Measurements from ENCODE around the gene LNX1. TPM values are rescaled to one million over a fixed set of nuclear protein-coding genes. Genes with fewer than 3 reads are reported as not detected.

The LNX1 gene
- total RNA-seq, 1 donor = 3.5 TPM

DNA sequence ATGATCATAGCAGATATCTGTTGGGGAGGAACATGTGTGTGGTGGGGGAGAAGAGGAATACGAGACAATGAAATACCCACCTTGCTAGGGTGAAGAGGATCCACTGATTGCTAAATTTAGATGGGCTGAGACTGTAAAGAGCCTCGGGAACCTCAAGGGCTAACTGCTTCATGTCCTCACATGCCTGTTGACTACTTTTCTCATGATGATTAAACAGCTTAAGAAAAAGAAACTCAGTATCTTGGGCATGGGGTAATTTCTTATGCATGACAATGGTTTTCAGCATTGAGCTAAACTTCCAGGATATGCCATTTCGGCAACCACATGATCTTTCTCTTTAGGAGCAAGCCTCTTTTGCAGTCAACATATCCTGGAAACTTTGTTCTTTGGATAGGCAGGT lies 3.9 kb upstream of the LNX1 start:
- no peak for DNase-seq (ENCODE audit: low read depth)

DNA sequence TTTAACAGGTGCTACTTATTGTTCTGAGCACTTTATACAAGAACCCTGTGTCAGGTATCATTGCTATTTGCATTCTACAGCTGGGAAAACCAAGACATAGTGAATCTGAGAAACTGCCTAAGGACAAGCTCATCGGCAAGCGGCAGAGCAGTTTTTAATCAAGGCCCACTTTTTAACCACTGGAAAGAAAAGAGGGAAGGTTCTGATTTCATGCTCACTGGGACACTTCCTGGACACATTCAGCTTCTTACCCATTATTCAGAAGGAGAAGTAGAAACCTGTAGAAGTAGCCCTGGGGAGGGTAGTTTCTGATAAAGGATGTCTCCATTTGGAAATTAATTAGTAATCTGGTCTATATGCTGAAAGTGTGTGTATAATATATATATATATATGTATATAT lies 2.5 kb upstream of the LNX1 start:
- no peak for DNase-seq (ENCODE audit: low read depth)
- H3K4me3 ChIP-seq (ENCODE audit: low read depth, low read length) = no peak overlapping the region
- TF ChIP-seq, protein P1, sequence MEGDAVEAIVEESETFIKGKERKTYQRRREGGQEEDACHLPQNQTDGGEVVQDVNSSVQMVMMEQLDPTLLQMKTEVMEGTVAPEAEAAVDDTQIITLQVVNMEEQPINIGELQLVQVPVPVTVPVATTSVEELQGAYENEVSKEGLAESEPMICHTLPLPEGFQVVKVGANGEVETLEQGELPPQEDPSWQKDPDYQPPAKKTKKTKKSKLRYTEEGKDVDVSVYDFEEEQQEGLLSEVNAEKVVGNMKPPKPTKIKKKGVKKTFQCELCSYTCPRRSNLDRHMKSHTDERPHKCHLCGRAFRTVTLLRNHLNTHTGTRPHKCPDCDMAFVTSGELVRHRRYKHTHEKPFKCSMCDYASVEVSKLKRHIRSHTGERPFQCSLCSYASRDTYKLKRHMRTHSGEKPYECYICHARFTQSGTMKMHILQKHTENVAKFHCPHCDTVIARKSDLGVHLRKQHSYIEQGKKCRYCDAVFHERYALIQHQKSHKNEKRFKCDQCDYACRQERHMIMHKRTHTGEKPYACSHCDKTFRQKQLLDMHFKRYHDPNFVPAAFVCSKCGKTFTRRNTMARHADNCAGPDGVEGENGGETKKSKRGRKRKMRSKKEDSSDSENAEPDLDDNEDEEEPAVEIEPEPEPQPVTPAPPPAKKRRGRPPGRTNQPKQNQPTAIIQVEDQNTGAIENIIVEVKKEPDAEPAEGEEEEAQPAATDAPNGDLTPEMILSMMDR (IDR thresholded peaks at IDR 0.05; ENCODE audit: insufficient read depth, low read length) = no peak

More for the DNA sequence above, 3.9 kb upstream of the LNX1 start:
- TF ChIP-seq, protein P1 (IDR thresholded peaks at IDR 0.05; ENCODE audit: insufficient read depth, low read length) = no peak
- H3K4me3 ChIP-seq (ENCODE audit: low read depth, low read length) = no peak overlapping the region

DNA sequence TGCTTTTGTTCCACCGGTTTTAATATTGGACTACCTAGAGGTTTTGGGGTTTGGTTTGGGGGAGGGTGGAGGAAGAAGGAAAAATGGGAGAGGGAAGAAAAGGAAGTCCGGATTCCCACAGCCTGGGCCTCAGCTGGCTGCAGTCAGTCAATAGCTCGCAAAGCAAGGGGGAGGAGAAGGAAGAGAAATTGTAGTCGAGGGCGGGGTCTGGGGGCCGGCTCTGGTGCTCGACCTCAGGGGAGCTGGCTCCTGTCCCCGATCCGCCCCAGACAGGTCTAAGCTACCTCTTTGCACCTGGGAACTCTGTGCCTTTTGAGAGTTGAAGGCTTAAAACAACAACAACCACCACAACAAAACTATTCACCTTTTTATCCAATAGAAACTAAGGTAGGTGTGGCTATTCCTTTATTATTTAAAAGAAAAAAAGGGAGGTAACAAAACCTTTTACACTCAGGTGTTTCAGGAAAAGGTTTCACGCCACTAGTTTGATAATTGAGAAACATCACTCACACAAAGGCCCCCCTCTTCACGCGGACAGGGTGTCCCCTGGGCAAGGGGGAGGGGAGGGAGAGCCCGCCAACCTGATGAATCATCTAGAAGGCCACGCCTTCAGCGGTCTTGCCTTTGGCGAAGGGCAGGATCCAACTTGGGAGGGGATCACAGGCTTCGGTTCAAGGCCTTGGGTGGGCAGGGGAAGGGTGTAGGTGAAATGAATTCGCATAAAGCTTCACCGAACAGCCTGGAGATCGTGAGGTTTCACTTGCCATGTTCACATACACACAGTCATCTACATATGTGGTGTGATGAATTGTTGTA lies 1.6 kb upstream of the LNX1 start:
- TF ChIP-seq, protein P1 (IDR thresholded peaks at IDR 0.05; ENCODE audit: insufficient read depth, low read length) = no peak
- H3K4me3 ChIP-seq (ENCODE audit: low read depth, low read length) = no peak overlapping the region
- DNase-seq (ENCODE audit: low read depth) = no peak

DNA sequence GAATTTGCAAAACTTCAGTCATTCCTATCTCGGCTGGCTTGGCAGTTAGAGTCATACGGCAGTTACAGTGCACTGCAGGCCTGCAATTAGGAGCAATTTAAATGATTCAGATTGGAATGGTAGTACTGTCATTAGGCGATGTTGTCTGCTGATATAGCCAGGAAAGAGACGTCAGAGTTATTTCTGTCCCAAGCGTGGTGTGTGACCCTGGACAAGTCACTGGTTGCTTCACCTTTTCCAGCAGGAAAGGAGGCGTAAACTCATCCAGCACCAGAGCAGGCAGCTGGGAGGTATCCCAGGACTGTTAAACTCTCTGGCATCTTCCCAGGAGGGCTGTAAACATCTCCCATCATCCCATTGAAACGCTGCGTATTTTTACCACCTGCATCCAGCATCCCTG lies 836 bp upstream of the LNX1 start:
- DNase-seq (ENCODE audit: low read depth) = no peak
- TF ChIP-seq, protein P1 (IDR thresholded peaks at IDR 0.05; ENCODE audit: insufficient read depth, low read length) = no peak

DNA sequence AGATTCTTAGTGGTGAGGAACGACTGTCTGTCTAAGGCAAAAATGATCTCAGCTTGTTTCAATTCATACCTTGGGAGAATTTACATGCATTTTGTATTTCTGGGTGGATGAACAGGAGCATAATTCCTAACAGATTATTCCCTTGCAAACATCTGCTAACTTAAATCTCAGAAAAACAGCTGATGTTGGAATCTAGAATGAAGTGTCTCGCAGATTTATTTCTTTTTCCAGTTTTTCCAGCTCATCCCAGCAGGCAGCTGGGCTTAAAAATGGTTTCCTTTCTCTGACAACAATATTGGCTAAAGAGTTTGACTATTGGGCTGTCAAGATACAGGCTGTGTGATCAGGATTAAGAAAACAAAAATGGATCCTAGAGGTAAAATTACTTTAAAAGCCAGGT lies 1.1 kb downstream of the LNX1 start:
- H3K4me3 ChIP-seq (ENCODE audit: low read depth, low read length) = no peak overlapping the region
- TF ChIP-seq, protein P1 (IDR thresholded peaks at IDR 0.05; ENCODE audit: insufficient read depth, low read length) = no peak
- DNase-seq (ENCODE audit: low read depth) = no peak

More for the DNA sequence above, 836 bp upstream of the LNX1 start:
- H3K4me3 ChIP-seq (ENCODE audit: low read depth, low read length) = no peak overlapping the region

DNA sequence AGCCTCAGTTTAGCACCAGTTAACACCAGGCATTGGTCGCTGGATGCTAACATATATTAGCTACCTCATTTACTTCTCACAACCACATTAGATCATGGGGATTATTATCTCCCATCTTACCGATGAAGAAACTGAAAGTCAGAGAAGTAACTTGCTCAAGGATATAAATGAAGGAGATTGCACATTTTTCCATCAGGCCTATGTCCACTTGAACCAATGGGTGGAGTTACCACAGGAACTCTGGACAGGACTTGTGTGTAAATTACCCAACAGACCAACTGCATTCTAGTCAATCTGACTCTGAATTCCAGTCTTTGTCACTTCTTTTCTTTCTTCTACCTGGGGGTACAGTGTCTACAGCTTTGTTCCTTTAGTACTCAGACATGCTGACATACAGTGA lies 1.8 kb downstream of the LNX1 start:
- peak; percentile 23 for DNase-seq (ENCODE audit: low read depth)
- TF ChIP-seq, protein P1 (IDR thresholded peaks at IDR 0.05; ENCODE audit: insufficient read depth, low read length) = no peak
- no peak overlapping the region for H3K4me3 ChIP-seq (ENCODE audit: low read depth, low read length)

Data from fibroblast of the aortic adventitia (primary cell).